ENCODE data around the gene CNTNAP2.

- TF ChIP-seq ARNT (IDR thresholded peaks at IDR 0.05) (no peak), NFRKB (IDR thresholded peaks at IDR 0.05) (no peak)
These were observed 2325.6 kb downstream of the CNTNAP2 start for GRCh38 chr7:148442141-148442655.
